GM21515 (cell line): ENCODE measurements around the gene RUNX1.

Source experiments
- ATAC-seq: cut with Tn5 transposase; IDR thresholded peaks from one replicate; pipeline ENCODE4 v1.9.1; 2021; ENCODE audit not compliant: unreplicated experiment

Gene RUNX1

DNA sequence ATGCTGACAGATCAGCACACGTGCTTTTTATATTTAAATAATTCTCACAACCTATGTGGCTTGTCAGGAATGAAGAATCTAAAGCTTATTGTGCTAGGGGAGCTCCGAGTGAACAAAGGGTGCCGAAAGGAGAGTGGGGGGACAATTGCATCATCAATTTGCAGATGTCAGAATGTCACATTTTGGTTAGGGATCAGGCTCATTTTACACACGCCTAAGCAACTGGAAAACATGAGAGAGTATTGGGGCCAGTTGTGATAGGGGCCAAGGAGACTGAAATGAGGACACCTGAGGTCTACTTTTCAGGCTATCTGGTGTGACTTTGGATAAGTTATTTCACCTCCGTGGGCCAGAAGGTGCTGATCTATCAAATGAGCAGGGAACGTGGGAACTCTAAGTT, 31.8 kb downstream of the RUNX1 start:
- ATAC-seq = no peak

GRCh38 chr21:35016517-35017188, 32.4 kb downstream of the RUNX1 start:
- ATAC-seq = no peak

DNA sequence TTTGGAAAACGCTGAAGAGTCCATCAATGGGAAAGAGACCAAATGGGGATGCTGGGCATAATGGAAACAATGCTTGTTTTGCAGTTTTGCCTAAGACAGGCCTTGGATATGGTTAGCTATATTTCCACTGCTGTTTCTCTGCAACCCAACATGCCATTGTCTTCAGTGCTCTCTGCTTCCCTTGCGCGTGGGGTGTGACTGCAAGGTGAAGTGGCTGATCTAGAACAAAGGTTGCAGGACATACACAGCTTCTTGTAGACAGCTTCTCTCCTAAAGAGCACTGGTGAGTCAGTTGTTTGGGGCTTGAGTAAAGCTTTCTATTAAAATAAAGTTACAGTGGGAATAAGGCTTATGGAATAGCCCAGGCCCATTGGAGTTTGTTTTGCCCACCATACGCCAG, 33.0 kb downstream of the RUNX1 start:
- no peak for ATAC-seq

DNA sequence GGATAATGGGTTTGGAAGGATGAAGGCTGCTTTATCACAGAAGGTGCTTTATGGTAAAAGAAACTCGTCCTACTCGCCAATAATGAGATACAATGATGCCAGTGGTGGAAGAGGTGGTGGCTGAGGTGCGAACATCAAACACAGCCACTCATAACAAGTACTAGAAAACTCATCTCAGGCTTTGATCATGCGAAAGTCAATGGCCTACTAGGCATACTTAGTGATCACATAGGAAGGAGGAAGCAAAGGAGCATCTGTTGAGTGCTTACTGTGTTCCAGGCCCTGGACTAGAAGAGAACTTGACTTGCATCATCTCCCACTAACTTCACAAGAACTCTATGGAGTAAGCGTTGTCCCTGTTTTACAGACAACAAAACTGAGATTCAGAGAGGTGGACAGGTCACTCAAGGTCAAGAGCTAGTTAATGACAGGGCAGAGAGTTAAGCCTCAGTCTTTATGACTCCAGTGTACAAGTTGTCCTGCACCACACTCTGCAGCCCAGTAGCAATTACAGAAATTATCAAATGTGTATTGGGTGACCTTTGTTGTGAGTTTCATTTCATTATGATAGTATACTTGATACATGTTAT, 33.6 kb downstream of the RUNX1 start:
- no peak for ATAC-seq

GRCh38 chr21:35014302-35015041, 34.6 kb downstream of the RUNX1 start:
- no peak for ATAC-seq

DNA sequence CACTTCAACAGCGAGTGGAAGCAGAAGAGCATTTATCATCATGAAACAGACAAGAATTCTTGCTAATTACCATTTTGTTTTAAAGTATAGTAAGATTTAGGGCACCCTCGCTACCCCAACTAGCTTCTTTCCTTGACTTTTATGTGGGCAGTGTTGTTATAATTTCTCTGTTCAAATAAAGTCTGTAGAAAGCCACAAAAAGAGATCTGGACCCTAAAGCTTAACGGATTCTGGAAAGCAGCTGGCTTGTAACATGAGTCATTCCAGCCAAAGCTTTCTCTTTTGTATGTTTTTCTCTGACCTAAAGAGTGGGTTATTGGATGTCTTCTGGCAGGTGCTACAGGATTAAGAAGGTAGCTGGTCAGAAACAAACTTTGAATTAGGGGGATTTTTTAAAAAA, 37.4 kb downstream of the RUNX1 start:
- ATAC-seq = no peak

- no peak for ATAC-seq
Measured at GRCh38 chr21:35010447-35010846, 38.7 kb downstream of the RUNX1 start.

- no peak for ATAC-seq
Measured at GRCh38 chr21:35007348-35007747, 41.8 kb downstream of the RUNX1 start.

DNA sequence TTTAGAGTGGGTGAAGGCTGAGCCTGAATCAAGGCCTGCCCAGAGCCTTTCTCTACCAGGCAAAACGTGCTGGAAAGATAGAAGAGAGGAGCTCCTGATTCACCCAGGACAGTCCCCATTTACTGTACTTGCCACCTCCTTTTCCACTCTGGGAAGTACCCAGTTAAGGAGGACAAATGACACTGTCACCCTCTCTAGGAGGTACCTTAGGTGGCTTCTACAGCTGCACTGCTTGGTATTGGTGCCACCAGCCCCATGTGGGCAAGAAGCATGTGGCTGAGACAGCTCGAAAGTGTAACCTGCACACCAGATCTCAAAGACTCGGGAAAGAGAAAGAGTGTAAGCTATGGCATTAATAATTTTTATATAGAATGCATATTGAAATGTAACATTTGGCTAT, 42.3 kb downstream of the RUNX1 start:
- ATAC-seq = no peak

DNA sequence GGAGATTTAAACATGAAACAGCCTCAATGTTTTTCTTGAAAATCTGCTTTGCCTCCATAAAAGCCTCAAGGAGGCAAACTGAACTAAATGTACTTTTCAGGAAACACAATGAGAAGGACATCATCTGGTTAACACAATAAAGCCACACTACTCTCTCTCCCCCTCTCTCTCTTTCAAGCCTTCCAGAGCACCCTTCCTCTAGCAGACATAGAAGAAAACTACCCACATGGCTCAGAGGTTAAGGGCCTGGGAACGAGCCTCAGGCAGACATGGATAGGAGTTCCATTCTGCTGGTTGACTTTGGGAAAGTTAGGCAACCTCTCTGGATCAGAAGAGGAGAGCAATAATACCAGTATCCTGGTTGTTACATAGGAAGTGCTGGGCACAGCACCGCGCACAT, 42.9 kb downstream of the RUNX1 start:
- no peak for ATAC-seq

DNA sequence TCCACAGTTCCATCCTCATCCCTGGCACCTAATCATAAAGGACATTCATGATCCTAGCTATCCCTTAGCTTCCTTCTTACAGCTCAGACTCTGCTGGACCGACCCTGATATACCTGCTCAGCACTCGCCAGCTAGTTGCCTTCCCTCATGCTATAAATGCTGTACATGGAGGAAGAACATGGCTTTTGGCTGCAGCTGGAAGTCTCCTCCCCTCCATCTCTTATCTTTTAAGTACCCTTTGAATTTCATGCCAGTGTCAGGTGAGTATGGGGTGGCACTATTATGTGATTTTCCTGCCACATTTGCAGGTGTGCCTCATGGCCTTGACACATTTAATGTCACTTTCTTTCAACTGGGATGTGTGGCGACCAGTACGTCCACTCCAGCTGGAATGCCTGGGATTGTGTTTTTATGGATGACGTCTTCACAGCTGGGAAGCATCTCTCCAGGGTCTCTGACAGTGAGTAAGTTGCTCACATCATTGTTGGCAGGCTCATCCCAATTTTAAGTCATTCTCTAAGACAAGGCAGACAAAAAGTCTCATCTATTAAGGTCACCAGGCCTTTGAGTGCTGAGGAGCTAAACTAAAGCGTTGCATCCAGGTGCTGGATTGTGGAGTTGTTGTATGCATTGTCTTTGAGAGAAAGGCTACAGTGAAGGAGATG, 43.4 kb downstream of the RUNX1 start:
- ATAC-seq = no peak

DNA sequence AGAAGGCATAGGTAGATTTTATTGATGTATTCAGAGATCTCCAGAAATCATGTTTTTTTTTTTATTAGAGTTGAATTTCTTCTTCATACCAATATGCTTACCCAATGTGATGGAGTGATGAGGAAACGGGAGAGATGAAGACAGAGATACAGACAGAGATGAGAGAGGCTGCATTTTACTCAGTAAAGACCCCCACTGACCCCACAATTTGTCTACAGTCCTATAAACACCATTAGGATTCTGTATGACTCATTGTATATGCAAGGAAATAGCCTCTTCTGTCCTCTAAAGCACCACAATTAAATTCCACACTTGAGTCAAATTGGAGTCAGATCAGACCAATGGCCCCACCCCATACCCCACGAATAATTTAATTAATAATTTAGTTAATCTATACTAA, 44.0 kb downstream of the RUNX1 start:
- ATAC-seq = no peak

- no peak for ATAC-seq
Measured at GRCh38 chr21:35004314-35004713, 44.8 kb downstream of the RUNX1 start.

DNA sequence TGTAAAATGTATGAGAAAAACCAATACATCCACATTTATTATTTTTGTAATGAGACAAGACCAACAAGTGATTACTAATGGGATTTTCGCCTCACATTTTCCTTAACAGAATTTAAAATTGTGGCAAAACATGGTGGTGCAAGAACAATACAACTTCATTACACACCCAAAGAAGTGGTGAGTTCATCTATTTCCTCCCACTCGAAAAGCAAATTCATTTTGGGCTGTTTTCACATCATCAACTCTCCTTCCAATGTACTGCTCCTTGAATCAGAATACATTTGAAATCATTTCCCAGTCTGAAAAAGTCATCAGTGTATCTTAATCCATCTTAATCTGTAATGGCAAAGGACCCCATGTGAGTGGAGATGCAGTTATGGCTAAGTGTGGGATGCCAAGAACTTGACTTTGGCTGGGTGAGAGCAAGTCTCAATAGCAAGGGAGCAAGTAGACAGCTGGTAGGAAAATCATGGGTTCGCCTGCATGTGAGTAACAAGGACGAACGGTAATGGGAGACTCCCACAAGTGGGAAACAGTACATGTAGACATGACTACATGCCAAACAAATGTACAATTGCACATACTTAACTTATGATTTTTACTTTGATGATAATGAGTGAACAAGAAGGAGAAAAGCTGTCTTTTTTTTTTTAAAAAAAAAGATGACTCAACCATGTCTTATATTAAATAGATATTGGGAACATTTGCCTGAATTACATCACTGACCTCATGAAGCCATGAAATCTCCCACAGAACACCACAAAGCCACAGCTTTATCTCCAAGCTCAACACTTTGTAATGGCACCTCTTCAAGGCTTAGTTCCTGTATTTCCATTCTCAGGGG, 46.0 kb downstream of the RUNX1 start:
- no peak for ATAC-seq

- ATAC-seq = no peak
Measured at GRCh38 chr21:34999397-34999941, 49.6 kb downstream of the RUNX1 start.

- no peak for ATAC-seq
Measured at GRCh38 chr21:34998176-34998575, 50.9 kb downstream of the RUNX1 start.

- ATAC-seq = no peak
Measured at GRCh38 chr21:34997294-34997693, 51.8 kb downstream of the RUNX1 start.

DNA sequence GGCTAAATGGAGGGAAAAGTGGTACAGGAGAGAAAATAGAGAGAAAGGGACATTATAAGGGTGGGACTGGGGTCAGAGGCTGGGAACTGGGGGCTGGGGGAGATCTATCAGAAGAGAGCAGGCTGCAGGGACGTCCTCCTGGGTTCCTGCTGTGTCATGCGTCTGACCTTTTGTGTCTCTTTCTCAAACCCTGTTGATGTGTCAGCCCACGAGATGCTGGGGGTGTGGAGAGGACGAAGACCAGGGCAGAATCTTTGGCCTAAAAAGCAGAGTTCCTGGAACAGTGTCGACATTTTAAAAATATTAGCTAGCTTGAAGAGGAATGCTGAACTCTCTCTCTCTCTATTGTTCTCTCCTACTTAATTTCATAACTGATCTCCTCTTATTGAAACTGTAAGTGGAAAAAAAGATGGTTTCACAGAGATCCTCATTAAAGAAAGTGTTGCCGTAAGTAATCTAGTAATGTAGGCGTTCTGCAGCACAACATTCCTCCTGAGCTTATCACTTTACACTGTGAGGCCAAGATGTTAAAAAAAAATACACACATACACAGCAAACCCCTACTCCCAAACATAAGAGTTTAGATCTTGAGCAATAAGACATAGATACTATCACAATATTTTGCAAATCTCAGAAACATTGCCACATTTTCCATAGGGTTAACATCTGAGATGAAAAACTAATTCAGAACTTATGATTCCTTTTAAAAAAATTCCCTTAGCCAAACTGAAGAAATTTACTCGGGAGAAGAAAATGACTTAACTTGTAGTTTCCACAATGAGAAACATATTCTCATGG, 52.6 kb downstream of the RUNX1 start:
- ATAC-seq = no peak

GRCh38 chr21:34995979-34996303, 53.2 kb downstream of the RUNX1 start:
- no peak for ATAC-seq
